HUDEP-2 (cell line): ENCODE measurements around the gene IRF2.

Experiments used
- DNase-seq, 76 experiments: peaks; one replicate each; lab custom pipeline; 2025; ENCODE audit not compliant: unreplicated experiment in 76 of 76; lab: John Stamatoyannopoulos, UW

Gene IRF2

DNA sequence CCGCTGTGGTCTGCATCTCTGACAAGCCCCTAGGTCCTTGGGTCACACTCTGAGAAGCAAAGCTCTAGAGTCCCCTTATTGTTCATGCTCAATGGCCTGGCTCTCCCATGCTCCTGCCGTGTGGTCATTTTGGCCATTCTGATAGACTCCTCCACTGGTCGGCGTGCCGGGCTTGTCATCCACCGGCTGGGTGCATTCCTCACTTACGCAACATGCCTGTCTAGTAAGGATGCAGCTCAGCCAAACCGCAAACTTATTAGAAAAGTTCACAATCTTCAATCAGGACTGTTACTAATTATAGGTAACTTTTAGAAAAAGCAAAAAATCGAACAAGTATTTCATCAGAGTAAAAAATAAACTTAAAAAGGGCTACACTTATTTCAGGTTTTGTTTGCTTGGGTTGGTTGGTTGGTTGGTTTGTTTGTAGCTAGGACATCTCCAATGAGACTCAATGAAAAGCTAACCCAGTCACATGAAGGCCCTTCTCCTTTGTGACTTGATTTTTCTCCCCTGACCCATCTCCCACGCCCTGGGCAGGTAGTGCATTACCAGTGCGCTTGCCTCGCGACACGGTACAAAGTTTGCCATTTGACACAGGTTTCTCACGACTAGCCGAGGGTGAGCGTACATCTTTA lies 41.0 kb downstream of the IRF2 start:
- DNase-seq: no peak

- DNase-seq: no peak
Observed at GRCh38 chr4:184432127-184432922, 42.0 kb downstream of the IRF2 start.

DNA sequence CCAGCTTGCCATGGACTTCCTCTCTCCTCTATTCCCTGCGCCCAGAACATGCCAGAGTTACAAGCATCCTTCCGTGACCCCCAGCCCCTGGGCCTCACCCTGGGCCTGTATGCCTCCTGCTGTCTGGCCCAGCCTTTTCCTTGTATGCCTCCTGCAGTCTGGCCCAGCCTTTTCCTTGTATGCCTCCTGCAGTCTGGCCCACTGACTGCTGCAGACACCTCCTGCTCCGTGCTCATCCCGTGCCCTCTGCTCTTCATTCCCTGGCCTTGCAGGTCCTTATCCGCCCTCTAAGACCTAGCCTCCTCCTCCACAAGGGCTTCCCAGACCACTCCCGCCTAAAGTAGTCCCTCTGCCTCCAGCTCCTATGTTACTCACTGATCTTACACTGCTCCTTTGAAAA lies 44.2 kb downstream of the IRF2 start:
- DNase-seq: no peak

DNA sequence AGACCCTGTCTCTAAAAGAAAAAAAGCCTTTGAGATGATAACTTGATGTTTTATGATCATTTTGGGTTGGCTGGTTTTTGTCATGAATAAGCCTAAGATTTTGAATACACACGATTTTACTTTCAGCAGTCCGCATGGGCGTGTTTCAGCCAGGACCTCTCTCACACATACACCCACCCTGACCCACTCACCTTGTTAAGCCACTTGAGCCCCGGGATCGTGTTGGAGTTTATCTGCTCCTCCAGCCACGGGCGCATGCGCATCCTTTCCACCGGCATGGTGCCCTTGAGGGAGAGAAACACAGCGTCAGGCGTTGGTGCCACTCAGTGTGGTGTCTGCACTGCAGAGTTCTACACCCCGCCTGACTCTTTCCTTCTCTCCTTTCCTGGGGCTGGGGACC lies 45.6 kb downstream of the IRF2 start:
- no peak for DNase-seq

DNA sequence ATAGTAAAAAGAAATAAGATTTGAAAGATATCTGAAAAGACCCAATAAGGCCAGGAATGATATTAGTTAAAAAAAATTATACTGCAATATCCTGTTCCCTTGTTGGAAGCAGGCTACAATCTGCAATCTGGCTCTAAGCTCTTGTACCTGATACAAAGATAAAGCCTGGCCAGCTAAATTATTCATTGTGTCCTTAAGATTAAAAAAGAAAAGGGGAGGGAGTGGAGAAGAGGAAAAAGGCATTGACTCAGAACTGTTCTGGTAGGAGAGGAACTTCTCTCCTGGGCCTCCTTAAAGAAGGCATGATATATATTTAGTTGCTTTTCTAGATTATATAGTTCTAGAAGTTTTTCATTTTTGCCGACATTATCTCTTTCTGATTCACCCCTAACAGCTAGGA lies 46.7 kb downstream of the IRF2 start:
- DNase-seq: no peak

- DNase-seq: no peak
Observed at GRCh38 chr4:184427093-184427492, 47.3 kb downstream of the IRF2 start.

DNA sequence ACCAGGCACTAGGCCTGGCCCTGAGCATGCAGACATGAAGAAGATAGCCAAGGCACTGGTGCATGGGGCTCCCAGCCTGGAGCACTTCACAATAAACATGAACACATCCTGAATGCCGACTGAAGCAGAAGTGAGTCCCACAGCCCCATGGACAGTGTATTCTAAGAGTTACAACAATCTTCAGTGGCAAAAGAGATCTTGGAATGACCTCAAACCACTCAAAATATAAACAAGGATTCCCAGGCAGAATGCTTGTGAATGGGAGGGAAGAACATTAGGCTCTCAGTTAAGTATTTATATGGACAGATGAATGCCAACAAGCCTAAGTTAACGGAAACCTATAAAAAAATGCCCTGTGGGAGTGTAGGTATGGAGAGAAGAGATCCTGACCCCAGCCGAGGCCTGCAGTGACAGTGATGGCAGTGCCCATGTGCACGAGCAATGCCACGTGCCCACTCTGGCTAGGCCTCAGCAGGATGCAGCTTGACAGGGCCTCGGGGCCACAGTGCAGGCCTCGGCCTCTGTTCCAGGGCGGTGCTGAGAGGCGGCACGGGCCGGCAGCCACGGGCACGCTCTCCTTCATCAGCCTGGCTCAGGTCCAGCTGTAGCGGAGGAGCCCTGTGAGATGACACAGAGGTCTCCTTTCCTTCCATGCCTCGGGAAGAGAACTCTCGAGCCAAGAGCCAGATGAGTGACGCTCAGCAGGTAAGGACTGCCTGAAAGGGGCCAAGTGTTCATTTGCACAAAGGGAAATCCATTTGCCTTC lies 49.2 kb downstream of the IRF2 start:
- DNase-seq: no peak

DNA sequence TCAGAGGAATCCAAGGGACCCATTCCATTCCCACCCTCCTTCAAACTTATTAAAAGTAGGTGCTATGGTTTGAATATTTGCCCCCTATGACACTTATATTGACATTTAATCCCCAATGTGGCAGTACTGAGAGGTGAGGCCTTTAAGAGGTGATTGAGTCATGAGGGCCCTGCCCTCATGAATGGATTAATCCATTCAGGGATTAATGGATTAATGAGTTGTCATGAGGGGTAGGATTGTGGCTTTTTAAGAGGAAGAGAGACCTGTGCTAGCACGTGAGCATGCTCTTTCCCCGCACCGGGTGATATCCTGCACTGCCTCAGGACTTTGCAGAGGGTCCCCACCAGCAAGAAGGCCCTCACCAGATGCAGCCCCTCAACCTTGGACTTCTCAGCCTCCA lies 50.1 kb downstream of the IRF2 start:
- no peak for DNase-seq

GRCh38 chr4:184423003-184423686 lies 51.2 kb downstream of the IRF2 start:
- no peak for DNase-seq

DNA sequence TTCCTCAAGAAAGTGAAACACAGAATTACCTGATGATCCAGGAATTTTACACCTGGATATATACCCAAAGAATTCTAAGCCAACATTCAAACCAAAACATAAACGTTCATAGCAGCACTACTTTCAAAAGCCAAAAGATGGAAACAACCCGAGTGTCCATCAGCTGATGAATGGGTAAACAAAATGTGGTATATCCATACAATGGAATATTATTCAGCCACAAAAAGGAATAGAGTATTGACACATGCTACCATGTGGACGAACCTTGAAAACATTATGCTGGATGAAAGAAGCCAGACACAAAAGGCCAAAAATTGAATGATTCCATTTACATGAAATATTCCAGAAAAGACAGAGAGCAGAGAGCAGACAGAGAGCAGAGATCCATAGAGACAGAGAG lies 52.0 kb downstream of the IRF2 start:
- DNase-seq: no peak

DNA sequence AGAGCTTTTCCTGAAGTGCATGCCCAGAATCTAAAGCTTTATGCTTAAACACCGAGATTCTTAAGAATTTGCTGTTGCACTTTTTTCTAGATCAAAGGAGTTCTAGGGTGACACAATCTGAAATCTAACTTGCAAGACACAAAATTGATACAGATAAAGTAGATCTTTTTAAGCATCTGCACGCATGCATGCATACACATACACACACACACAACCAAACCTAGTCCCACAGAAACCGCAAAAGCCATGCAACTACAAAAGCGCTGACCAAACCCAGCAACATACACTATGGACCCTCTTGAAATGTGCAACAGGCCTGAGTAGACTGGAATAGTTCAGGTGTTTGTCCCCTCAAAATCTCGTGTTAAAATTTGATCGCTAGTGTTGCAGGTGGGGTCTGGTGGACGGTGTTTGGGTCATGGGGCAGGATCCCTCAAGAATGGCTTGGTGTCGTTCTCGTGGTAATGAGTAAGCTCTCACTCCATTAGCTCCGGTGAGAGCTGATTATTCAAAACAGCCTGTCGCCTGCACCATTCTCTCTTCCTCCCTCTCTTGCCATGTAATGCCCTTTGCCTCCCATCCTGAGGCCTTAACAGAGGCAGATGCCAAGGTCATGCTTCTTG lies 52.7 kb downstream of the IRF2 start:
- DNase-seq: no peak

DNA sequence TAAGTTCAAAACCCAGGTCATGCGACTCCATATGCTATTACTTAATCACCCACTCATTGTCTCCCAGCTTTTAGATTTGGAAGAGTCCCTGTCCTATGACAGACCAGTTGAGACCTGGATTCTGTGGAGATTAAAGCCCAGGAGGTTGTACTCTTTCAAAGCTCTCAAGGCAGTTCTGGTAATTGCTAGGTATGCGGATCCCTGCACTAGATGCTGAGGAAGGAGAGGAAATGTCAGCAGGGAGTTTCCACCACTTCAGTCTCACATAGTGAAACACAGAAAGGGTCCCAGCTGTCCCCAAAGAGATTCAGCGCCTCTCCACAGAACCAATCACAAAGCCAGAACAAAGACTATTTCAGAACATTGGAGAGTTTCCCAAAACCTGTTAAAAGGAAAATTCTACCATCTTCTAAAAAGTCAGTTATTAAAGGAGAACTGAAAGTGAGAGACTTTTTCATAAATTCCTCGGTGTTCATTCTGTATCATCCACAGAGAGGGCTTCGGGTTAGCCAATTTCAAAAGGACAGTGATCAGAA lies 53.4 kb downstream of the IRF2 start:
- DNase-seq: no peak

DNA sequence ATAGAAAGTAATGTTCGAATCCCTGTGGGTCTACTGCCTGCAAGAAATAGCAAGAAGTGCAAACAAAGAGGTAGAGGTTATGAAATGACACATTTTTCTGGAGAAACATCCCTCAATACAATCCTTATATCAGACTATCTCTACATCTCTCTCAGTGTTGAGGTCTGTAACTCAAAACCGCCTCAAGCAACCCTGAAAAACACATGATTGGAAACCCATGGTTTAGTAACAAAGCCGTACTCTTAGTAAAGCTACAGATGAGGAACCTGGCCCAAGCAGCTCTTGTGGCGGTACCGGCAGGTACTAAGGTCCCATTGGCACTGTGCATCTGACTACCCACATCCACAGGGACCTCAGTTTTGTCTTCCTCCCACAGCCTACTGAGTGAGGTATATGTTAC lies 53.9 kb downstream of the IRF2 start:
- no peak for DNase-seq

DNA sequence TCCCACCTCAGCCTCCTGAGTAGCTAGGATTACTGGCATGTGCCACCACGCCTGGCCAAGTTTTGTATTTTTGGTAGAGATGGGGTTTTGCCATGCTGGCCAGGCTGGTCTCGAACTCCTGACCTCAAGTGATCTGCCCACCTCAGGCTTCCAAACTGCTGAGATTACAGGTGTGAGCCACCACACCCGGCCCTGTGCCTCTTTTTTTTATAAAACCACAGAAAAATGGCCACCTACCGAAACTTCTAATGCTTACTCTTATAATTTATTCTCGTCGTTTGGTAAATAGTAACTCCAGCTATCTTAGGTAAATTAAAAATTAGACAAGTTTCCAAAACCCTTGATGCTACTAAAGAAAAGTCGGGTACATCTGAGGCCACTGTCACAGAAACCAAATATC lies 54.4 kb downstream of the IRF2 start:
- peak in 1 of 76 experiments; percentile 1 for DNase-seq

- peak in 7 of 76 experiments; percentile 4 to 25 (median 12) for DNase-seq
Observed at GRCh38 chr4:184417802-184418511, 56.4 kb downstream of the IRF2 start.

GRCh38 chr4:184416913-184417734 lies 57.2 kb downstream of the IRF2 start:
- peak in 3 of 76 experiments; percentile 6 to 11 (median 9) for DNase-seq

GRCh38 chr4:184415071-184415470 lies 59.3 kb downstream of the IRF2 start:
- DNase-seq: no peak

DNA sequence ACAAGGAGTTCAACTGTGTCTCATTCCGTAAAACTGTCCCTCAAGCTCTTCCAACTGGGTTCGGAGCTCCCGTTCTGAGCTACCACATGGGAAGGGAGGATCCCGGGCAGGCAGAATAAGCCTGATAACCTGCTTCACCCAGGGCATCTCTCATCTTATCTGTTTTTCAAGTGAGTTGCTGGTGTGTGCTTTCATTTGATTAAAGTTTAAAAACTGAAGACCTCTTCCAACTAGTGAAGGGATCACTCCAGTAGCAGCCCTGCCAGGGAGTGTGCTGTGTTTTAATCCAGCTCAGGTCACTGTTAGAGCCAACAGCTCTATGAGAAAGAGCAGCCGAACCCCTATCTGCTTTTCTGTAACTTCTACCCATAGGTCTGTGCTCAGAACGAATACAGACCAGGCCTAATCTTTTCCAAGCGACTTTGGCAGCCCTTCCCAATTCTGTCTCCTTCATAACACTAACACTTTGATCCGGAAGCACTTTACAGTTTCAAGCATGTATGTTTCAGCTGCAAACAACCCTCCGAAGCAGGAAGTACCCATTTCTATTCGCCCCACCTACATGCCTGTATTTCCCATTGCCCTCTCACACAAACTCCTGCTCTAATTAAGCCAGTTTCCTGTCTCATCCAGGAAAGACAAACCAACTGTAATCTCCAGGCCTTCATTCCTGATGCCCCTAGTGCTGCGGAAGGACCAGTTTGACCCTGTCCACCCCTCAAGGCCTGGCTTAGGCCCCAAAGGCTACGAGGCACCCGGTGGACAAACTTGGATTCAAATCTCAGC lies 60.9 kb downstream of the IRF2 start:
- DNase-seq: peak in 73 of 76 experiments; percentile 15 to 89 (median 53)
